GM19463 (cell line): ENCODE results near the gene CELF5.
"Not testable (repeated sequence)": the region's sequence is repeated elsewhere in the genome, so short reads cannot be mapped to it uniquely, and the experiment has no call there.

Source experiments
- ATAC-seq: cut with Tn5 transposase; IDR thresholded peaks from one replicate; pipeline ENCODE4 v1.9.1; 2021; ENCODE audit warnings: mild to moderate bottlenecking, moderate library complexity; ENCODE audit not compliant: unreplicated experiment

The CELF5 gene

DNA sequence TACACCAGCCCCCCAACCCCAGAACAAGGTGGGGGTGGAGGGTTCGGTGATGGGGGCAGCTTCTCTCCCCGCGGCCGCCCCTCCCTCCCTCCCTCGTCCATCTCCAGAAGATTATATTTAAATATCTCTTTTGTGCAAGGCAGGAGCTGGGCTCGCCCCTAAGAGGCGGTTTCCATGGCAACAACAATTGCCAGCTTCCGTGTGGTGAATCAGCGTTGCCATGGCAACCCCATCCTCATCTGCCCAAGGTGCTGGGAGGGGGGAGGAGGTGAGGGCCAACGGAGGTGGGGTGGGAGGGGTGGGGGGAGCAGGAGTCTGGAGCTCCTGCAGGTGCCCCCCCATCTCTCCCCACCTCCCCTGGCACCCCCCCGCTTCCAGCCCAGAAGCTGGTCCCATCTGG is 46.4 kb downstream of the CELF5 start:
- ATAC-seq, result no peak

- ATAC-seq, result no peak
Measured at GRCh38 chr19:3272401-3272931, 48.0 kb downstream of the CELF5 start.

DNA sequence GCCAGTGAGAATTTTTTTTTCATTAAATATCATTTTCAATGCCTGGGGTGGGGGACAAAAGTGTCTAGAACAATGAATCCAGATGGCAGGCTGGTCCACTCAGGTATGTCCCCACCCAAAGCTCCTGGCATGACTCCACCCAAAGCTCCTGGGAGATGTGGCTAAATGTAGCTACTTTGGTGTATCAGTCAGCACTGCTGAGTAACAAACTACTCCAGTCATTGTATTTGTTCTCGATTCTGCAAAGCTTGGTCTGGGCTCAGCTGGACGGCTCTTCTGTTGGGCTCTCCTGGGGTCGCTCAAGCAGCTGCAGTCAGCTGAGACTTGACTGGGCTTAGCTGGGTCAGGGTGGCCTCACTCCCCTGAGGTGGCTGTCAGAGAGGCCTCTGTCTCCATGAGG is 48.5 kb downstream of the CELF5 start:
- ATAC-seq, result no peak

DNA sequence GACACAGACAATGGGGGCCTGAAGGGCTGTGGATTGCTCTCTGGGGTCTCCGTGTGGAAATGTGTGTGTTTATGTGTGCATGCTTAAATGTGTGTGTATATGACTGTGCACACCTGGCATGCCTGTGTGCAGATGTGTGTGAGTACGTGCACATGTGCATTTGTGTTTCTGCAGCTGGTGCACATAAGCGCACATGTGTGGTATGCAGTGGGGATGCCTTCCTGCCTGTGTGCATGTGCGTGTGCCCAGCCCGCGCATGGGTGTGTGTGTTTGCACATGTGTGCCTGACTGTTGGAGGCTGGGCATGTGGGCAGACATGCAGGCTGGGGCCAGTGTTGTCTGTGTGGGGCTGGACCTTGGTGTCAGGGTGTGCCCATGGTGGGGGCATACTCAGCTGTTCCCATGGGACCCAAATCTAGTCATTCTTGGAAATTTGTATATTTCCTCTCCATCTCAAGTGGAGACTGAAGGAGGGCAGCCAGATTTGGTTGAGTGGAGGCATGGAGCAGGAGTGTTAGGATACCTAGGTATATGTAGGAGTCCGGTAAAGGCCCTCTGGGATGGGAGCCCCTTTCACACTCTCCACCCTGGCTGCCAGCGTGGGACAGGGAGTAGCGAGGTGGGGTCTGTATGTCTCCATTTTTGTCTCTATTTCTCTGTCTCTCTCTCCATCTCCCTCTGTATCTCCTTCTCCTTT is 49.9 kb downstream of the CELF5 start:
- ATAC-seq, result no peak

DNA sequence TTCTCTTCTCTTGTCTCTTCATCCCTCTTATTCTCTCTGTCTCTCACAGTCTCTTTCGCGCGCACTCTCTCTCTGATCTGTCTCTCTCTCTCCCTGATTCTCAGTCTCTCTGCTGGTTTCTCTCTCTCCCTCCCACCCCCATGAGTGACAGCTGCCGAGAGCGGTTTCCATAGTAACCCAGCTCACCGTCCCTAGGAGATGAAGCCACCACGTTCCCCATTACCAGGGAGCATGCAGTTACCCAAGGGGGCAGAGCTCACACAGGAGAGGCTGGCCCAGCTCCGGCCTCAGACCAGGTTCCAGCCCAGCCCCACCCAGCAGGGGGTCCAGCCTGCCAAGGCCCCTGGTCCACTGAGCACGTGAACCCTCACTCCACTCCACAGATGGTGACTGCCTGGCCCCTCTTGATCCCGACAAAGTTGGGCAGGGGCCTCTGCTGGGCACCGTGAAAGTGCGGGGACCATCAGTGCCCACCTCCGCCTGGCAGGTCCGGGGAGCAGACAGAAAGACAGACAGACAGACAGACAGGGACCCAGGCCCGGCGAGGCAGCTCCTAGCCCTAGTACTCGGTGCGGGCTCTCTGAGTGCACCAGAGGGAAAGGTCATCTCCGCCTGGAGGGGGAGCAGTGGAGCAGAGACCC is 50.6 kb downstream of the CELF5 start:
- no peak for ATAC-seq

- no peak for ATAC-seq
Measured at GRCh38 chr19:3275583-3276340, 51.3 kb downstream of the CELF5 start.

GRCh38 chr19:3276341-3276799 is 51.9 kb downstream of the CELF5 start:
- ATAC-seq, result no peak

DNA sequence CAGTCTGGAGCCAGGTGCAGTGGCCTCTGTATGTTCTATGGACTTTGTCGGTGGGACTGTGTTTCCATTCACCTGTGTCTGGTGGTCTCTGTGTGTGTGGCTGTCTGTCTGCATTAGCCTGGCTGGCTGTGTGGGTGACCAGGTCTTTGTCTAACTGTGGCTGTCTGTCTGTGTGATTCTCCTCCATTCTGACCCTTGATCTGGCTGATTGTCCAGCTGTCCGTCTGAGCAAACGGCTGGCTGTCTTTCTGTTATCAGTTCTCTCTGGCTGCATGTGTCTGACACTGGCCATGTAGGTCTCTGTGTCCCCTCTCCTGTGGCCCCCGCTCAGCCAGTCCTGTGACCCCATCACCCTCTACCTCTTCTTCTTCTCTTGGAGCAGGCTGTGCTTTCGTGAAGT is 53.2 kb downstream of the CELF5 start:
- no peak for ATAC-seq

GRCh38 chr19:3278294-3278693 is 53.8 kb downstream of the CELF5 start:
- no peak for ATAC-seq

GRCh38 chr19:3278749-3279148 is 54.3 kb downstream of the CELF5 start:
- no peak for ATAC-seq

DNA sequence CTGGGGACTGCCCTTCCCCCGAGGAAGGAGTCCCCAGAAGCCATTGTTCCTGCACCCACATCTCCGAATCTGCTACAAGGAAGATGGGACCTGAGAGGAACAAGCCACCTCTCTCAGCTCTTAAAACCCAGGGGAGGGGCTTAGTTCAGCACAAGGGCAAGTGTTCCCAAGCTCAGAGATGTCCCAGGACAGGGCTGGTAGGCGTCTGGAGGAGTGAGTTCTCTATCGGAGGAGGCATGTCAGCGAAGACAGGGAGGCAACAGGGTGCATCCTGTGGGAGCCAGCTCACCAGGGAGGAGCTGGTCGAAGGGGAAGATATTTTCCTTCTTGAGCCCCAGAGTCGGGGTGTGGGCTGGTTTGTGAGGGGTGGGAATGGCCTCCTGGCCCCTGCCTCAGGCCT is 54.8 kb downstream of the CELF5 start:
- no peak for ATAC-seq

- no peak for ATAC-seq
Measured at GRCh38 chr19:3281026-3281425, 56.6 kb downstream of the CELF5 start.

DNA sequence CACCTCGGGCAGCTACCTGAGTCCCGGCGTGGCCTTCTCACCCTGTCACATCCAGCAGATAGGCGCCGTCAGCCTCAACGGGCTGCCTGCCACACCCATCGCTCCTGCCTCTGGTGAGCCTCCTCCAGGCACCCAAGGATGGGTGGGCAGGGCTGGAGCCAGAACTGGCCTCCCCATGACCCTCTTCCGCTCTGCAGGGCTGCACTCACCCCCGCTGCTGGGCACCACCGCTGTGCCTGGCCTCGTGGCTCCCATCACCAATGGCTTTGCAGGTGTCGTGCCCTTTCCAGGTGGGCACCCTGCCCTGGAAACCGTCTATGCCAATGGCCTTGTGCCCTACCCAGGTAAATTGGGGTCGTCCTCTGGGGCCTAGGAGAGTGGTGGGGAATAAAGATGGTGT is 57.7 kb downstream of the CELF5 start:
- ATAC-seq, result no peak

DNA sequence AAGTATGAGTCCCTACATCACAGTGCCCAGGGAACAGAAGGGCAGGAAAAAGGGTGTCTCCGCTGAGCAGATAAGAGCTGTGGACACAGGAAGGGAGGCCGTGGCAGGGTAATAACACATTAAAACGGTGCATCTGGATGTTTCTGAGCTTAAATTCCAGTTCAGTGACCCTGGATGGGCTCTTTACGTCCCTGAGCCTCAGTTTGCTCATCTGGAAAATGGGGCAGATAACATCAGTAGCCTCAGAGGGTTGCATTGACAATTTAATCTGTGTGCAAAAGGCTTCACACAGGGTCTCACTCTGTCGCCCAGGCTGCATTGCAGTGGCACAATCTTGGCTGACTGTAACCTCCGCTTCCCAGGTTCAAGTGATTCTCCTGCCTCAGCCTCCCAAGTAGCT is 58.1 kb downstream of the CELF5 start:
- no peak for ATAC-seq

DNA sequence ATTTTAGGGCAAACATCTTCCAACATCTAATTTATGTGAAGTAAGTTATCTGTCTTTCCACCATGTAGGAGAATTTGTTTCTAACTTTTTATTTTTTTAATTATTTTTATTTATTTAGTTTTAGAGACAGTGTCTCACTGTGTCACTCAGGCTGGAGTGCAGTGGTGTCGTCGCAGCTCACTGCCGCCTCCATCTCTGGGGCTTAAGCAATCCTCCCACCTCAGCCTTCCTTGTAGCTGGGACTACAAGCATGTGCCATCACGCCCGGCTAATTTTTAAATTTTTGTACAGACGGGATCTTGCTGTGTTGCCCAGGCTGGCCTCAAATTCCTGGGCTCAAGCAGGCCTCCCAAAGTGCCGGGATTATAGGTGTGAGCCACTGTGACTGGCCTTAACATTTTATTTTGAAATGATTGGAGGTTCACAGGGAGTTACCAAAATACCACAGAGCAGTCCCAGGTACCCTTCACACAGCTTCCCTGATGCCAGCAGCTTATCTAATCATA is 58.8 kb downstream of the CELF5 start:
- ATAC-seq, result no peak

- ATAC-seq, result no peak
Measured at GRCh38 chr19:3283886-3284657, 59.6 kb downstream of the CELF5 start.

DNA sequence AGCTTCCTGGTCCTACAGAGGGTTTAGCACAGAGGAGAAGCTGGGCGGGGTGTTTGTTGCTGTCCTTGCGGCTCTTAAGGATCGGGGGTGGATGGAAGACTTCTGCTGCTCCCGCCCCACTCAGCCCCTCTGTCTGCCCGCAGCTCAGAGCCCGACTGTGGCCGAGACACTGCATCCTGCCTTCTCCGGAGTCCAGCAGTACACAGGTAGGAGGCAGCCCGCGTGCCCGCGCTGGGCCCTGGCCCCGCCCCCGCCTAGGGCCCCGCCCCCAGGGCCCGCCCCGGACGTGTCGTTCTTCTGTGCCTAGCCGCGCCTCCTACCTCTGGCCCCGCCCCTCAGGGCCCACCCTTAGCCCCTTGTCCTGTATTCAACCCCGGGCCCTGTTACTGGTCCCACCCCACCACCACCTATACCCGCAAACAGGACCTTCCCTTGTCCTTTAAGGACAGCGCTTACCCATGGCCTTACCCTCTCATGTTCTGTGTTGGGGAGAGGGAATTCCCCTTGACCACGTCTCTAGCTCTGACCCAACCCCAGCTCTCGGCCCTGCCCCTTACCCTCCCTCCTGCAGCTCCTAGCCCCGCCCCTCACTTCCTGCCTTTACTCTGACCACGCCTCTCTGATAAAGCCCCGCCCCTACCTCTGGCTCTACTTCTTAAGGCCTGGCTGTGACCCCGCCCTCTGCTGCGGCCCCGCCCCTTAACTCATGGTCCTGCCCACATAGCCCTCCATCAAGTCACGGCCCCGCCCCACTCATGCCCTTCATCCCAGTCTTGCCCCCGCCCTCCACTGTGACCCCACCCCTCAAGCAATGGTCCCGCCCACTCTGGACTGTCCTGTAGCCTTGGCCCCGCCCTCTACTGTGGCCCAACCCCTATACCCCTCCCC is 60.5 kb downstream of the CELF5 start:
- ATAC-seq, result no peak

DNA sequence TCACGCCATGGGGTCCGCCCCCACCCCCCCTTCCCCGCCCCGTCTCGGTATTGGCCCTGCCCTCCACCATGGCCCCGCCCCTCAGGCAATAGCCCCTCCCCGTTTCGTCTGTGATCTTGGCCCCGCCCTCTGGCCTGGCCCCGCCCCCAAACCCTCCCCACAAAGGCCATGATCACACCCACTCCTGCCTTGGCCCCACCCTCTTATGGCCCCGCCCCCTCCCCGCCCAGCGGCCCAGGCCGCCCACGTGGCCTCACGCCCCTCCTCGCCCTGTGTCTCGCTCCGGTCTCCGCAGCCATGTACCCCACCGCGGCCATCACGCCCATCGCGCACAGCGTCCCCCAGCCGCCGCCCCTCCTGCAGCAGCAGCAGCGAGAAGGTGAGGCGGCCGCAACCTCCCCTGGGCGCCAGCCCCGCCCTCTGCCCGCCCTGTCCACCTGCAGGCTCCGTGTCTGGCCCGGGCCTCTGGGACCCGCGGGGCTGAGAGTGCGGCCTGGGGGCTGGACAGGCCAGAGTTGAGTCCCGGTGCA is 61.3 kb downstream of the CELF5 start:
- ATAC-seq, result no peak

DNA sequence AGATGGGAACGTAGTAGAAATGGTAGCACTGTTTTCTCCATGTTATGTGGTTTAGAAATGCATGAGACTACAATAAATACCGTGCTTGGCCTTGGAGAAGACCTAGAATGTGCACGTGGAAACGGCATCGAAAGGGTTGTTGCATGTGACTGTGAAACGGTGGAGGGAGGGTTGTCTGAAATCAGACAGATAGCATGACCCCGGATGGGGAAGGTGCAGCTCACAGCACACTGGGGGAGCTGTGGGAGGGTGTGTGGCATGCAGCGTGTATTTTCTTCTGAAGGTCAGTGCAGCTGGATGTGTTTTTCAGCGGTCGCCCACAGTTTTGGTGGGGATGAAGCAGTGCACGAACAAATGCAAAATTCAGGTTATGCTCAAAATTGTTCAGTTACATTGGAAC is 63.4 kb downstream of the CELF5 start:
- ATAC-seq, result no peak

GRCh38 chr19:3288437-3288836 is 64.0 kb downstream of the CELF5 start:
- ATAC-seq, result not testable (repeated sequence)
